IPS-20b (cell line): Measurements from ENCODE around the gene LACTB.
A peak's percentile ranks its signal among the peaks of the same experiment; 100 is the strongest.

Source experiments
- H3K27ac ChIP-seq: one replicate; pipeline ENCODE4 v1.5.1; 2013; ENCODE audit warnings: low read length
- H3K27me3 ChIP-seq: 2 replicates; pipeline ENCODE4 v1.6.1; 2013; ENCODE audit warnings: mild to moderate bottlenecking, low read length, inconsistent platforms; ENCODE audit not compliant: insufficient read depth
- H3K36me3 ChIP-seq: 2 replicates; pipeline ENCODE4 v1.6.1; 2013; ENCODE audit warnings: low read depth, mild to moderate bottlenecking, inconsistent platforms, low read length, moderate library complexity; ENCODE audit not compliant: insufficient read depth
- H3K4me1 ChIP-seq: 2 replicates; pipeline ENCODE4 v1.6.1; 2013; ENCODE audit warnings: mild to moderate bottlenecking, control low read depth, inconsistent platforms, low read length, moderate library complexity; ENCODE audit not compliant: insufficient read depth
- H3K4me3 ChIP-seq: 2 replicates; pipeline ENCODE4 v1.5.1; 2013; ENCODE audit warnings: mild to moderate bottlenecking, low read length, inconsistent platforms
- H3K9ac ChIP-seq: 2 replicates; pipeline ENCODE4 v1.6.1; 2013; ENCODE audit warnings: low read depth, mild to moderate bottlenecking, inconsistent platforms, low read length, moderate library complexity
- H3K9me3 ChIP-seq: 2 replicates; pipeline ENCODE4 v1.6.1; 2013; ENCODE audit warnings: mild to moderate bottlenecking, low read depth, low read length, inconsistent platforms; ENCODE audit not compliant: insufficient read depth

The LACTB gene

GRCh38 chr15:63186065-63186464, 64.4 kb downstream of the LACTB start:
- Histone ChIP-seq H3K9ac (no peak overlapping the region), H3K27me3 (no peaks in the 10 kb centered on the region), H3K27ac (no peak overlapping the region), H3K4me1 (peaks cover 9% of the 10 kb centered on the region; the same call in 1 of the 2 replicates), H3K36me3 (no peaks in the 10 kb centered on the region), H3K4me3 (no peak overlapping the region), H3K9me3 (no peaks in the 10 kb centered on the region)

- H3K4me1 ChIP-seq: peaks cover 13% of the 10 kb centered on the region; the same call in 1 of the 2 replicates
- H3K27ac ChIP-seq: no peak overlapping the region
- no peak overlapping the region; the same call in 1 of the 2 replicates for H3K4me3 ChIP-seq
- H3K9me3 ChIP-seq: no peaks in the 10 kb centered on the region
- H3K27me3 ChIP-seq: no peaks in the 10 kb centered on the region
- H3K9ac ChIP-seq: no peak overlapping the region
- H3K36me3 ChIP-seq: no peaks in the 10 kb centered on the region
These were observed 66.0 kb downstream of the LACTB start for GRCh38 chr15:63187589-63188226.

- no peaks in the 10 kb centered on the region for H3K9me3 ChIP-seq
- H3K27ac ChIP-seq: peak overlapping the region; percentile 22
- H3K9ac ChIP-seq: peak overlapping the region; percentile 84; the same call in 1 of the 2 replicates
- H3K27me3 ChIP-seq: no peaks in the 10 kb centered on the region
- peaks cover 13% of the 10 kb centered on the region; the same call in 1 of the 2 replicates for H3K4me1 ChIP-seq
- H3K4me3 ChIP-seq: peak overlapping the region; percentile 91
- H3K36me3 ChIP-seq: no peaks in the 10 kb centered on the region
These were observed 66.7 kb downstream of the LACTB start for GRCh38 chr15:63188247-63188925.

DNA sequence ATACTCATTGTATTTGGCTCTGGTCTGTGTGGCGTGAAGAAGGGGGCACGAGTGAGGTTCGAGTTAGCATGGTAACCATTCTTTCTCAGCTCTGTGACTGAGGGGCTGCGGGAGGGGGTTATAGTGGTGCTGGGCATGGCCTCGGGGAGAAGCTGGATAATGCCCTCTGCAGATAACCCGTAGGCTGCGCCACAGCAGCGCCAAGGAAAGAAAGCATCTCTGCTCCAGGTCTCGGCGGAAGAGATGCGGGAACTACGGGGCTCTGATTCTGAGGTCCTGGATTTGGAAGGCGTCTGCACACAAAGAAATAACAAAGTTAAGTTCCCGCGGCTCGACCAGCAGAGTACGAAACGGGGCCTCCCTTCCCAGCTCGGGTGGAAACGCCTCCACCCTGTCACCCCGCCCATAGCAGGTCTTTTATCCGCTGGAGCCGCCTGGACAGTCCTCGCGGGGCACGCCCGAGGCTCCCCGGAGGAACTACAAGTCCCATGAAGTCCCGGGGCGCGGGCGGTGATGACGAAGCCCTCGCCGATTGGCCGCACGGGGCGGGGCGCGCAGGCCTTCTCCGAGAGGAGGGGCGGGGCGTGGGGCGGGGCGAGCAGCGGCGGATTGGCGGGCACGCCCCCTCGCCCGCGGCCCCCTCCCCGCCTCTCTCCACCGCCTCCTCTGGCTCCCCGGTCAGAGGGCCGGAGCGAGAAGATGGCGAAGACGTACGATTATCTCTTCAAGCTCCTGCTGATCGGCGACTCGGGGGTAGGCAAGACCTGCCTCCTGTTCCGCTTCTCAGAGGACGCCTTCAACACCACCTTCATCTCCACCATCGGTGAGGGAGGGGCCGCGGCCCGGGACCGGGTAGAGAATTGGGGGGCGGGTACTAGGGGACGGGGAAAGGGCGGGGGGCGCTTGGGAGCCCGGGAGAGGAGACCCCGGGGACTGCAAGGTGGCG, 67.5 kb downstream of the LACTB start, which contains the start of gene RAB8B:
TSS of gene RAB8B (plus strand) at position 681 of the 946 bp plus-strand sequence. CDS start at position 700, 19 bp downstream.
- Histone ChIP-seq H3K4me1 (peaks cover 18% of the 10 kb centered on the region; the same call in 1 of the 2 replicates), H3K9me3 (no peaks in the 10 kb centered on the region), H3K27me3 (no peaks in the 10 kb centered on the region), H3K27ac (peak within 1 kb of the TSS; percentile 22), H3K9ac (peak within 1 kb of the TSS; percentile 84; the same call in 1 of the 2 replicates), H3K36me3 (no peaks in the 10 kb centered on the region), H3K4me3 (peak within 1 kb of the TSS; percentile 91)

DNA sequence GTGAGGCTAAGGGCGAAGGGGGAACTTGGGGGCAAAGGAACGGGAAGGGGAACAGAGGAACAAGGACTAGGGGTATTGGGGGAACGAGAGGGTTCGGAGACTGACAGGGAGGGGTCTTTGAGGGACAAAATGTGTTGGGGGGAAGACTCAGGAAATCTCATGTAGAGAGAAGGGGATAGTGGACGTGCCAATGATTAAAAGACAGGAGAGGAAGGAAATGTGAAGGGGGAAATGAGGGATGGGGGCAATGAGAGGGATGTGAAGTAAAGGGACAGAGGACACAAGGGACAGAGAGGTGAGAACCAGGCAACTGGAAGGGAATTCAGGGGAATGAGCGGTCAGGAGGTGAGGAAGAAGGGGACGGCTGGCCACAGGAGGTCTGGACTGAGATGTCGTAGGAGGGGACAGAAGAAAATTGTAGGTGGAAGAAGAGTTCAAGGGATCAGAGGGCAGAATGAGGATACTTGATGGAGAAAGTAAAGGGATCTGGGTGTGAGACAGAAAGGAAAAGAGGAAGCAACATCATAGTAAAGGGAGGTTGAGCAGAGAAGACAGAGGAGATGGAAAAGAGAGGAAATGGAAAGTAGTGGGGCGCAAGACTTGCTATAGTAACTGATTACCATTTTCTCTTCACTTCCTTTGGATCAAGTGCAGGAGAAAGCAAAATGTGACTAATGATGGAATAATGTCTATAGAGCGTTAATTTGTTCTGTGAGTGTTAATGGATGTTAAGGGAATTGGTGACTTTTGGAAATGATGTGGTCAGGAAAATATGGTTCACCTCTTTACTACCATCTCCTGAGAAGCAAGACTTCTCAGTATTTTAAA, 68.5 kb downstream of the LACTB start:
- Histone ChIP-seq H3K4me1 (peaks cover 19% of the 10 kb centered on the region; the same call in 1 of the 2 replicates), H3K9ac (peak overlapping the region; percentile 83; the same call in 1 of the 2 replicates), H3K27me3 (no peaks in the 10 kb centered on the region), H3K9me3 (no peaks in the 10 kb centered on the region), H3K4me3 (peak overlapping the region; percentile 91), H3K27ac (no peak overlapping the region), H3K36me3 (no peaks in the 10 kb centered on the region)

DNA sequence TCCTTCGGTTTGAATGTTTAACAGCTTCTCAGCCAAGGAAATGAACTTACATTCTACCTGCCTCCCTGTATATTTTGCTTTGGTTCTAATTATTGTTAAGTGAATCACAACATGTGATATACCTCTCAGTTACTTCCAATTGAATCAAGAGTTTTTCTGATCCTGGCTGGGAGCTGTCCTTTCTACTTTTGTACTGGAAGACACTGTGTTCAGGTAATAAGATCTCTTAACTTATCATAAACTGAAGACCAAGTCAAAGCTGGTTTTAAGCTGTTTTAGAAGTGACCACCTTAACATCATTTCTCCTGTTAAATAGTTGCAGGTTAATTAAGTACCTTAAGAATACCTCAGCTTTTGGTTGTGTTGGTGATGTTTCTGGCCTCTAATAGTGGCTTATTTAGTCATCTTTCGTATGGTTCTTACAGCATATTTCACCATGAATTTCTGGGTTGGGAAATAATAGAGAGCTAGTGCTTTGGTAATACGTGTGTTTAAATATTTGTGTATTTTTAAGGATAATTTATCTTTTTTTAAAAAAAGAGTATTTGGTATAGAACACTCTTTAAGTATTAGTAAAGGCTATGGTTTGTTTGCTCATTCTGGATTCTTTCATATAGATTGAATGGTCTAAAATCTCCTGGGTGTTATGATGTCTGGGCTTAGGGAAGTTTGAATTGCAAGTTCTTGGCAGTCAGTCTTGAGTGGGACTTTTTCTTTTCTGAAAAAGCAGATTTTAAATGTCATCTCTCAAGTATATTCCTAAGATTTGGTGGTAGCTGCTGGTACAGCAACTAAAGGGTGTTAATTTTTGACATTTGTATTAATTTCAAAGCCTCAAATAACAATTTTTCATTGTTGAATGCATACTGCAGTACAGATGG, 69.3 kb downstream of the LACTB start:
- Histone ChIP-seq H3K27me3 (no peaks in the 10 kb centered on the region), H3K9me3 (no peaks in the 10 kb centered on the region), H3K4me1 (peaks cover 25% of the 10 kb centered on the region; the same call in 1 of the 2 replicates), H3K27ac (no peak overlapping the region), H3K4me3 (peak overlapping the region; percentile 91), H3K36me3 (no peaks in the 10 kb centered on the region), H3K9ac (peak overlapping the region; percentile 83; the same call in 1 of the 2 replicates)
